Fibroblast of skin of right biceps (primary cell): ENCODE results near the gene PSG1.
"Not testable (repeated sequence)": the region's sequence is repeated elsewhere in the genome, so short reads cannot be mapped to it uniquely, and the experiment has no call there.

Experiments
- DNase-seq: peaks from one replicate; pipeline ENCODE4 v3.0.0-alpha.2; 2013

The PSG1 gene

DNA sequence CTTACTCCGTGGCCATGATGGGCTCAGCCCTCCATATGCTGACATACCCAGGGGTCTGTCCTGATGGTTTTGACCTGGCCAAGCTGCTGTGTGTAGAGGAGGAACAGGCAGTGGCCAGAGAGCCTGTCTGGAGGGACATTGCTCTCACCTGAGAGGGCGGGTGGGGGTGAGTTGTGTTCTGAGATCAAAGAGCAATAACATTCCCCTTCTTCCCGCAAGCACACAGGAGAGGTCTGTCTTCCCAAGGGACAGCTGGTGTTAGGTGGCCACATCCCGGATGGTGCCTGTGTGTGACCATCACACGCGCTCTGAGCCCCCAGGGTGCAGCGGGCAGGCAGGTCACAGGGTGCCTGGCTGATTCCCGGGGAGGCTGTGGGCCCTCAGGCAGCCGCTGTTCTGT, 1.1 kb upstream of the PSG1 start:
- not testable (repeated sequence) for DNase-seq

DNA sequence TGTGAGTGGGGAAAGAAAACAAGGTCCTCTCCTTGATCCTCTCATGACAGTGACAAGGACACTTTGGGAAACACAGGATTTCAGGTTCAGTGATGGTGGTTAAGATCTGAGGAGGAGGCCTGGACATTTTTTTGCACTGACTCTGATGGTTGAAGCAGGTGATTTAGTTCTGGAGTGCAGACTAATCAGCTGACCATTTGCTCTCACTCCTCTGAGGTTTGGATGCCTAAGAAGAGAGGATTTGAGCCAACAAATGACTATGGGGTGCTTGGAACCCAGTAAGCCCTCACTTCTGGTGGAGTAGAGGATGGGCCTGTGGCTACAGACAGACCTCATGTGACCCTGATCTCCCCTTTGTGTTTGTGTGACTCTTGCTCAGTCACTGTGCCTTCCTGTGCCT, 2.9 kb downstream of the PSG1 start:
- peak; percentile 38 for DNase-seq

DNA sequence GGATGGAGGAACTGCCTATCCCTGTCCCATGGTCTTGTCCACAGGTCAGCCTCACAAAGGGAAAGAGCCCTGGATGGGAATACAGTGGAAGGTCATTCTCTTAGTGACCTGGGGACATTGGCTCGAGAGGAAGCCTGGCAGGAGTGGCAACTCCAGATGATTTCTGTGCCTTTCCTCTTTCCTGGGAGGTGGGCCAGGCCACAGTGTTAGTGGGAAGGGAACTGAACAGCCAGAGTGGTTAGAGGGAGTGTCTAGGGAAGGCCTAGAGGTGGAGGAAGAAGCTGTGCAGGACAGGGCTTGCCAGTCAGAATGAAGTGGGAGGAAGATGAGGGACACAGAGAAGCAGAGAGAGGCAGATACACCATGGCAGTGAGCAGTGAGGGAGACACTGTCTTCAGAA, 3.6 kb downstream of the PSG1 start:
- DNase-seq, result peak; percentile 28

DNA sequence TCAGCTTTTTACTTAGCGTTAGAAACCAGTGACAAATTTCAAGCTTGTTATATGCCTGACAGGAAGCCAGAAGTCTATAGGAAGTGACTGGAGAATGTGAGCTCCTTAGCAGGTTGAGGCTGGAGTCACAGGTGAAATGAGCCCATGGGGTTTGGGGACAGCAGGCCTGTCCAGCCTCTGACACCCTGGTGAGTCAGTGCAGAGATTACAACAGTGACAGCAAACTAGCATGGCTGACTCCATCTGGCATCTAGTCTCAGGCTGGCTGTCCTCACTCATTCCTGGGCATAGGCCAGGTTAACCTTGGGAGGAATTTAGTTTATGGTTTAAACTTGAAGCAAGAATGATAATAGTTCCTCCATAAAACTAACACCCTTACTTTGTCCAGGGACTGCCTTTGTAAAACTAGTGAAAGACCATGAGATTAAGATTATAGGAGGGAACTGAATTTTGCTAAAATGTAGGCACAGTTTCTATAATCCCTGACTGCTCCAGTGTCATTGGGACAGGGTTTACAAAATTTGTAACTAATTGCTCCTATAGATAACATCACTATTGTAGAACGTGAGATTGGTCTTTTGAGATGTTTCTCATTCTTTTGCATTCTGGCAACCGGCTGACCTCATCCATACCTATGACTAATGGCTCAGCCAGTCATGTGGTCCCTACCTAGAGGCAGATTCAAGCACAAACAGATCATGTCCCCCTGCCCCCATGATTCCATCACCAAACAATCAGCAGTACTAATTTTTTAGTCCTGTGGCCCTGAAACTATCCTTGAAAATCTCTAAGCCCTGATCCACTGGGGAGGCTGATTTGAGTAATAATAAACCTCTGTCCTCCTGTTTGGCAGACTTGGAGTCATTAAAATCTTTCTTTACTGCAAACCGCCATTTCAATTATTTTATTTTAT, 4.4 kb downstream of the PSG1 start:
- peak; percentile 84 for DNase-seq

DNA sequence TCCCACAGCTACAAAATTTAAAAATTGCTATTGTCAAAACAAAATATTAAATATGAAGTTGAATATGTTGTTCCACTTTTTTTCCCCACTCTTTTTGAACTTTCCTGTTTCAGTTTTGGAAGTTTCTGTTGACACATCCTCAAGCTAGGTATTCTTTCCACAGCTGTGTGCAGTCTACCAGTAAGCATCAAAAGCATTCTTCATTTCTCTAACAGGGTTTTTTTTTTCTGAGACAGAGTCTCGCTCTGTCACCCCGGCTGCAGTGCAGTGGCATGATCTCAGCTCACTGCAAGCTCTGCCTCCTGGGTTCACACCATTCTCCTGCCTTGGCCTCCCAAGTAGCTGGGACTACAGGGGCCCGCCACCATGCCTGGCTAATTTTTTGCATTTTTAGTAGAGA, 5.4 kb downstream of the PSG1 start:
- DNase-seq, result not testable (repeated sequence)

DNA sequence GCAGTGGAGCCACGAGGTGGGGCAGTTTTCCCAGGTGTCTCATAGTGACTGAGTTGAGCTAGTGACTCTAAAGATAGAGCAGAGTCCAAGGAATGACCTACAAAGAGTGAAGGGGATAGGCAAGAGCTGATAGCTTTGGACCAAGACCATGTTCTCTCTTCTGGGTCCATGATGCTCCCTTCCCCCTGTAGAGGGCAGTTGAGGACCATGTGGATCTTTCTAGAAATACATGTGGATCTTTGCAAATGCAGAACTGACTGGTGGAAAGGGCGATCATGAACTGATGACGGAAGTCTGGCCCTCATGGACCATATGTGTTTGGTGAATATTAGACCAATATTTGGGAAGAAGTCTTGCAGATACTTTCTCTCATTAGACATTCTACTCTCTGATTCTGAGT, 6.9 kb downstream of the PSG1 start:
- DNase-seq, result no peak

DNA sequence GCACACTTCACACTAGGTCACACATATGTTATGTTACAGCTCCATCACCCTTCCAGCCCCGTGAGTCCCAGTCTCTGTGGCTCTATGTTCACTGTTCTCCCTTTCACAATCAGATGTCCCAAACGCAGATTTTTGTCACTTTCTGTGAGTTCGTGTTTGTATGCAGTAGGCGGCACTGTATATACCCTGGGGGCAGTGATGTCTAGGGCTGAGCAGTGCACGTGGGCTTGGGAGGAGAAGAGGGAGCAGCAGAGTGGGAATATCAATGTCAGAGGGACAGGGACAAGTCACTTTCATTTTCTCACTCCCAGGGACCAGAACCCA, 22.0 kb downstream of the PSG1 start:
- no peak for DNase-seq

DNA sequence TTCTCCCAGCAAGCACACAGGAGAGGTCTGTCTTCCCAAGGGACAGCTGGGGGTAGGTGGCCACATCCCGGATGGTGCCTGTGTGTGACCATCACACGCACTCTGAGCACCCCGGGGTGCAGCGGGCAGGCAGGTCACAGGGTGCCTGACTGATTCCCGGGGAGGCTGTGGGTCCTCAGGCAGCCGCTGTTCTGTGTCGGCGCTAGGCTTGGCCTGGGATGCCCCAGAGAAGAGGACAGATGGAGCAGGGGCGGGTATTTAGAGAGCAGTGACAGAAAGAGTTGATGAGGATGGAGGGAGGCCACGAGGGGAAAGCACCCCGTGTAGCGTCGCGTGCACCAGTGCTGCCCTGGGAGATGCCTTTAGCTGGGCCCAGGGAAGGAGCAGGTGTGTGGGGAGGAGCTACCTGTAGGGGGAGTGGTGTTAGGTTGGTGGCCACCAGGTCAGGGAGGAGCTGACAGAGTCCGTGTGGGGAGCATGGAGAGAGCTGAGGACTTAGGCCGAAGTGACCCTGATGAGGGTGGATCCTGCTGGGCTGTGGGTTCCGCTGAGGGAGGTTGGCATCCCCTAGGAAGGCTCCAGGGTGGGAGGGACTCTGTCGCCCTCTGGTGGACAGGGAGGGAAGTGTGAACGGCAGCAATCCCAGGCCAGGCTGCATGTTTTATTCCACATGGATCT, 22.5 kb downstream of the PSG1 start:
- not testable (repeated sequence) for DNase-seq

DNA sequence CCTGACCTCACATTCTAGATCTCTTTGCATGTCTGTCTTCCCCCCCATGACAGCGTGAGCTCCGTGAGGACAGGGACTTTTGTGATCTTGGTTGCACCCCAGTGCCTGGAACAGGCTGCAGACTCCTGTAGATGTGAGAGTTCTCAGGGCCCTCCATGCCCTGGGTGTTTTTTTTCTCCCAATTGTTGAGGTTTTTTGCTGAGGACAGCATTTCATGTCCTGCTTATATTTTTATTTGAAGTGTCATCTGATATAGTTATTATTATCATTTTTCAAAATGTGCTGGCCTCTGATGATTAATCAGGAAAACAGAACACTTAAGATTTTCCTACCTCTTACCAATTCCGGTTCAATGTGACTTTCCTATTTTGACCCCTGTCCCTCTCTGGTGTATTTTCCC, 24.8 kb downstream of the PSG1 start:
- not testable (repeated sequence) for DNase-seq

DNA sequence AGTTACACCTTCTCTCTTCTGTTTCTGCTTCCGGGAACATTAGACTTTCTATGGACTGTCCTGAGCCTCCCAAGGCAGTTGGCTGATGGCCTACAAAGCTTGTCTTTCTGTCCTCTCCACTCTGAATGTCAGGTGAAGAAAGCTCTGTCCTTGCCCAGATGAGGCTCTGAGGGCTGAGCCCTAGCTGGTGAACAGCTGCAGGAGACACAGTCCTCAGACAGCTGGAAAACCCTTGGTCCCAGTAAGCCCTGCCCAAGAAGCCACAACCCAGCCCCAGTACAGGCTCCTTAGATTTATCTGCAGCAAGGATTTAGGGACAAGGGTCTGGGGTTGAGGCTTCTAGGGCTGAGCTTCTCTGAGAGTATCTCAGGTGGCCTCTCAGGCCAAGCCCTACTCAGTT, 26.3 kb downstream of the PSG1 start:
- not testable (repeated sequence) for DNase-seq

DNA sequence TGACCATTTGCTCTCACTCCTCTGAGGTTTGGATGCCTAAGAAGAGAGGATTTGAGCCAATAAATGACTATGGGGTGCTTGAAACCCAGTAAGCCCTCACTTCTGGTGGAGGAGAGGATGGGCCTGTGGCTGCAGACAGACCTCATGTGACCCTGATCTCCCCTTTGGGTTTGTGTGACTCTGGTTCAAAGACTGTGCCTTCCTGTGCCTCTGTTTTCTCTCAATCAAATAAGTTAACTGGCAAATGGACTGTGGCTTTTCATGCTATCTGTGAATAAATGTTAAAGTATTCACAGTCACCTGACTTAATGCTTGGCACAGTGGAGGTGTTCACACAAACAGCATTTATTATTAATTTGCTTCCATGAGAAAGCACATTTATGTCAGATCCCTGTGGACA, 26.7 kb downstream of the PSG1 start:
- DNase-seq, result not testable (repeated sequence)

DNA sequence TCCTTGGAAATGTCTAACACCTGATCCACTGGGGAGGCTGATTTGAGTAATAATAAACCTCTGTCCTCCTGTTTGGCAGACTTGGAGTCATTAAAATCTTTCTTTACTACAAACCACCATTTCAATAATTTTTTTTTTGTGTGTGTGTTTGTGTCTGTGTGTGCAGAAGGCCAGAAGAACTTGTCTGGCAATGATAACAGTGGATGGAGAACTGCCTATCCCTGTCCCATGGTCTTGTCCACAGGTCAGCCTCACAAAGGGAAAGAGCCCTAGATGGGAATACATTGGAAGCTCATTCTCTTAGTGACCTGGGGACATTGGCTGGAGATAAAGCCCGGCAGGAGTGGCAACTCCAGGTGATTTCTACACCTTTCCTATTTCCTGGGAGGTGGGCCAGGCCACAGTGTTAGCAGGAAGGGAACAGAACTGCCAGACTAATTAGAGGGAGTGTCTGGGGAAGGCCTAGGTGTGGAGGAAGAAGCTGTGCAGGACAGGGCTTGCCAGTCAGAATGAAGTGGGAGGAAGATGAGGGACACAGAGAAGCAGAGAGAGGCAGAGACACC, 27.7 kb downstream of the PSG1 start:
- not testable (repeated sequence) for DNase-seq

DNA sequence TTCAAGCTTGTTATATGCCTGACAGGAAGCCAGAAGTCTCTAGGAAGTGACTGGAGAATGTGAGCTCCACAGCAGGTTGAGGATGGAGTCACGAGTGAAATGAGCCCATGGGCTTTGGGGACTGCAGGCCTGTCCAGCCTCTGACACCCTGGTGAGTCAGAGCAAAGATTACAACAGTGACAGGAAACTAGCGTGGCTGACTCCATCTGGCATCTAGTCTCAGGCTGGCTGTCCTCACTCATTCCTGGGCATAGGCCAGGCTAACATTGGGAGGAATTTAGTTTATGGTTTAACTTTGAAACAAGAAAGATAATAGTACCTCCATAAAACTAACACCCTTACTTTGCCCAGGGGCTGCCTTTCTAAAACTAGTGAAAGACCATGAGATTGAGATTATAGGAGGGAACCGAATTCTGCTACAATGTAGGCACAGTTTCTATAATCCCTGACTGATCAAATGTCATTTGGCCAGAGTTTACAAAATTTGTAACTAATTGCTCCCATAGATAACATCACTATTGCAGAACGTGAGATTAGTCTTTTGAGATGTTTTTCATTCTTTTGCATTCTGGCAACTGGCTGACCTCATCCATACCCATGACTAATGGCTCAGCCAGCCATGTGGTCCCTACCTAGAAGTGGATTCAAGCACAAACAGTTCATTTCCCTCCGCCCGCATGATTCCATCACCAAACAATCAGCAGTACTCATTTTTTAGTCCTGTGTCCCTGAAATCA, 28.4 kb downstream of the PSG1 start:
- DNase-seq, result peak; percentile 97

DNA sequence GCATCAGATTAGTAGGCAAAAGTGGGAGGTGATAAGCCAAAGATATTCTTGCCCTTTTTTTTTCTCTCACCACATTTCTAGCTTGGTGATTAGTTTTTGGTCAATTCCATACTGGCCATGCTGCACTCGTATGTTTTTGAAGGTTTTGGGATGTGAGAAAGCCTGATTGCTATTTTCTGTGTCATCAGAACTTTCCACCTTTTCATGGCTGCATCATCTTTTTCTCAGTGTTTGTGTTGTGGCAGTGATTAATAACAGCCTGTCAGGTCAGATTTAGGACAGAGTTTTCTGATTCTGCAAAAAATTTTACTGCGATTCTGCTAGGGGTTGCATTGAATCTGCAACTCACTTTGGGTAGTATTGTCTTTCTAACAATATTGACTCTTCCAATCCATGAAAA, 32.9 kb downstream of the PSG1 start:
- DNase-seq, result peak; percentile 39

DNA sequence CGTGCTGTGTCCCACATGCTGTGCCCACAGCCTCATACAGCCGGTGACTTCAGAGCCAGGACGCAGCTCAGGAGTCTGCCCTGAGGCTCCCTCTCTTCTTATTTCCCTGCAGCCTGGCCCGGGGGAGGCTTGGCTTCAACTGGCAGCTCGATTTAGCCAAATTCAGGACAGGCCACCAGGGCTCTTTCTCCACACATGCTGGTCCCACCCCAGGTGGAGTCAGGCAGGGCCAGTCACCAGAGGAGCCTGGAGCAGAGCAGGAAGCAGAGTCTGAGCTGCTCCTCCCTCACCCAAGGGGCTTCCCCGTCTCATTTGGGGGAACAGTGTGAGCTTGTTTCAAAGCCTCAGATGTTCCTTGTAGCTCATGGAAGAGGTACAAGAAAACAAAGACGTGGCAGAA, 35.9 kb downstream of the PSG1 start:
- not testable (repeated sequence) for DNase-seq

DNA sequence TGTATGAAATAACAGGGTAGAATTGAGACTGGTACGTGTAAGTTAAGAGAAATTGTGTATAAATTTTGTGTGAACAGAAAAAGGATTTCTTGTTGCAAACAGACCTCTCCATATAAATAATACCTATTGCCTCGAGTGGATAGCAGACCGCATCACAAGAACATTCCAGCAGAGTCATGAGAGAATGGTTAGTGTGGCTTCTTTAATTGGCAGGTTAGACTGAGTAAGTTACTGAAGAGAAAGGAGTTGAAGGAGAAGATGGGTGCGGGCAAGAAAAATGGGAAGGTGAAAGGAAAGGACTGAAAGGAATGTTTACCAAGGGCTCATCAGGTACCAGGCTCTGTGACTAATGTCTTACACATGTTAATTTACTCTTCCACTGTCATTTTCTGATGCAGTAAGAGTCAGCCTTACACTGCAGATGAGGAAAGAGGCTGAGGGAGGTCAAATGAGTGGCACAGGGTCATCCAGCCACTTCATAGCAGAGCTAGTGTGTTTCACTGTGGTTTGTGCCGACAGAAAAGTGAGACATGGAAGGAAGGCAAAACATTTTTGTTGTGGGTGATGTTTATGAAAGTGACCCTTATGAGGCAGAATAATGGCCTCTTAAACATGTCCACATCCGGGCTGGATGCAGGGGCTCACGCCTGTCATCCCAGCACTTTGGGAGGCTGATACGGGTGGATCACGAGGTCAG, 46.6 kb downstream of the PSG1 start:
- DNase-seq, result not testable (repeated sequence)

DNA sequence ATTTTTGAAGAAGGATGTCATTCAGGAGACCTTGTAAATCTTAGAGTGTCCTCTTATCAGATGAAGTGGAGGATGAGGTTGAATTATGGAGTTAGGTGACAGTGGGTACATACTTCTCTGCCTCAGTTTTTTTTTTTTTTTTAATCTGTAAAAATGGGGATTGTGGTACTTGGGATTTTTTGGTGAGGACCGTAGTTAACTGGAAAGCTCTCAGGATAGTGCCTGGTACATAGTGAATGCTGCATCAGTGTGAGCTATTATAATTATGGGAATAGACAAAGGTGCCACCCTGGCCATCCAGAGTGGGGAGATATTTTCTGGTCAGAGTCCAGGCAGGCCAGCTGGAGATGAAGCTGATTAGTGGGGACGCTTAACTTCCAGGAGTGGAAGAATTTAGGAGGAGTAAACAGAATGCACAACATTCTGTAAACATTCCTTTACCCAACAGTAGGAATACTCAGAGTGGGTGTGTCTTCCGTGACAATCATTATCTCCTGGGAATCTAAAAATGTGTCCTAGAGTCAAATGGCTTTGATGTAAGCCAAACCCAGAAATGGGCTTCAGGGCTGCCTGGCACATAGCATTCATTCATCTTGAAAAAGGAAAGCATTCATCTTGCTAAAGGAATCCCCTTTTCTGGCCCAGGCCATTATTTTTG, 47.4 kb downstream of the PSG1 start:
- not testable (repeated sequence) for DNase-seq

DNA sequence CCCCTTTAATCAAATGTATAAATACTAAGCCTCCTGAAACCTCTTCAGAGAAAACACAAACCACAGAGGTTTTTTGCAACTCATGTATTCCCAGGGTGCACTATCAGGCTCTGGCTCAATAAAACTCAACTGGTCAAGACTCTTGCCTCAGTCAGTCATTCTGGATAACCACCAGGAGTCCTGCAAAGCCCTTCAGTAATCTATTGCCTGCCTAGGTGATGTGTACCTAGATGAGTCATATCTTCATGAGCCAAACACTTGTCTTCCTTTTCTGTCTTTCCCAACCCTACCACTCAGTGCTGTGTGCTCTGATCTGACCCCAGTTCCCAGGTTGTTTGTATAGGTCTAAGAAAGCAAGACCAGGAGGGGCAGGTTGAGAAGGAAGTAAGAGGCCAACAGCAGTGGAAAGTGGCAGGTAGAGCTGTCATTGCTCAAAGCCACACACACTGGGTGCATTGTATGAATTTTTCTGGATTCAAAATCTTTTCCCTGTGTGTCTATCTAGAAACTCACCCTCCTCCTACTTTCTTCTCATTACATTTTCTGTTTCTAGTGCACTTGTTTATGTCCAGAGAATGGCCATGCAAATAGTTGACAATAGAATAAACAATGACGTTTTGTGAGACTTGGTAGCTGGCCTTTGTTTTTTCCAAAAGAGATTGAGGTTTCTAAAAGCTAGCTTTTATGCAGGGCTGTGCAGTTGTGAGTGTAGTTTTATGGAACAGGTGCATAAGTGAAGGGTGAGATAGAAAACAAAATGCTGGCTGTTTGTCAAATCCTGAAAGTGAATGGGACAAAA, 48.1 kb downstream of the PSG1 start:
- DNase-seq, result no peak

DNA sequence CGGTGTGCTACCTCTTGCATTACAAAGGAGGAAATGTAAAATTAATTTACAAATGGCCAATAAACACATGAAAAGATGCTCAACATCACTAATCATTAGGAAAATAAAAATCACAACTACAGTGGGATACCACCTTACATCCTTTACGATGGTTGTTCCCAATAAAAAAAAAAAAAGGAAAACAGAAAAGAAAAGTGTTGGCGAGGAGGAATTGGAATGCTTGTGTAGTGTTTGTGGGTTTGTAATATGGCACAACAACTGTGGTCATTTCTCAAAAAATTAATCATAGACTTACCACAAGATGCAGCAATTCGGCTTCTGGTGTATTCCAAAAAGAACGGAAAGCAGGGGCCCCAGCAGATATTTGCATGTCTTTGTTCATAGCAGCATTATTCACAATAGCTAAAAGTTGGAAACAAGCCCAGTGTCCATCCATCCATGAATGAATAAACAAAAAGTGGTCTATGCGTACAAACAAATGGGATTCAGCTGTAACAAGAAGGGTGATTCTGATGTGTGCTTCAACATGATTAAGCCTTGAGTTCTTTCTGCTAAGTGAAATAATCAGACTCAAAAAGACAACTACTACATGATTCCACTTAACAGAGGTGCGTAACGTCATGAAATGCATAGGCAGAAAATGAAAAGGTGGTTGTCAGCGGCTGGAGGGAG, 58.1 kb downstream of the PSG1 start:
- not testable (repeated sequence) for DNase-seq

DNA sequence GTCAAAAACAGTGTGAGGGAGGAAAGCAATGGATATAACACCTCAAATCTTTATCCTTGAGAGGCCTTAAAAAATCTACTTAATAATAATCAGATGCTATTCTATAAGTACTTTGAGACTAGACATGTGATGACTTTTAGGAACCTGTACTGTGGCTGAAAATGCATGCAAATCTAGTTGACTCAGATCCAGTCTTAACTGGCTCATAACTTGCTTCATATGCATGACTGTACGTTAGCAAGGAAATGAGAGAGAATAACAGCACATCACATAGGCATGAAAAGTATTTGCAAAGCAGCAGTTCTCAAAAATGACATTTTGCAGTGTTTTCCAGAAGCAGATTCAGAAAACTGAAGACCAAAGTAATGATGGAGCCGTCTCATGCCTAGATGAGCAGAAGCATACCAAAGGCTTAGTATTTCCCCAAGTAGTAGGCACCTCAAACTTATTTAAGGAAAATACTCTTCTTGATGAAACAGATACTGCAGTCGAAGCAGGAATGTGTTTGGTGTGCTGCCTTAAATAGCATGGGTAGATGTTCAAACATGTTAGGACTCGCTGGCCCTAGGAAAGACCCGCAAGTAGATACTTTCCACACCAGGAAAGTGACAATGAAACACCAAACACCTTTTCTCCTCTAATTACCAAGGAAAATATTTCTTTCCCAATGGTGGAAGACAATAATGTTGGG, 59.4 kb downstream of the PSG1 start:
- DNase-seq, result peak; percentile 90
